Measurements from ENCODE around the gene ZNF816.
"Not testable (repeated sequence)": the region's sequence is repeated elsewhere in the genome, so short reads cannot be mapped to it uniquely, and the experiment has no call there.

The ZNF816 gene

DNA sequence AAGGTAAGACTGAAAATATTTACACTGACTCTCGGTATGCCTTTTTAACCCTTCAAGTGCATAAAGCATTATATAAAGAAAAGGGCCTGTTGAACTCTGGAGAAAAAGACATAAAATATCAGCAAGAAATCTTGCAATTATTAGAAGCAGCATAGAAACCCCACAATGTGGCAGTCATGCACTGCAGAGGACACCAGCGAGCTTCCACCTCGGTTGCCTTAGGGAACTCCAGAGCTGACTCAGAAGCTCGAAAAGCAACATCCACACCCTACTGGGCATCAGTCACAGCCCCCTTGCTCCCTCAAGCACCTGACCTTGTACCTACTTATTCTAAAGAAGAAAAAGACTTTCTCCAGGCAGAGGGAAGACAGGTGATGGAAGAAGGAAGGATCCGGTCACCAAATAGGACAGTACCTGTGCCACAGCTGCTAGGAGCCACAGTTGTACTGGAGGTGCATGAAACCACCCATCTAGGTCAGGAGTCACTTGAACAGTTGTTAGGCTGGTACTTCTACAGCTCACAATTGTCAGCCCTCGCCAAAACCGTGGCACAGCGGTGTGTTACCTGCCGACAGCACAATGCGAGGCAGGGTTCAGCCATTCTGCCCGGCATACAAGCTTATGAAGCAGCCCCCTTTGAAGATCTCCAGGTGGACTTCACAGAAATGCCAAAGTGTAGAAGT lies 2.9 kb downstream of the ZNF816 start:
- FAIRE-seq = no peak

DNA sequence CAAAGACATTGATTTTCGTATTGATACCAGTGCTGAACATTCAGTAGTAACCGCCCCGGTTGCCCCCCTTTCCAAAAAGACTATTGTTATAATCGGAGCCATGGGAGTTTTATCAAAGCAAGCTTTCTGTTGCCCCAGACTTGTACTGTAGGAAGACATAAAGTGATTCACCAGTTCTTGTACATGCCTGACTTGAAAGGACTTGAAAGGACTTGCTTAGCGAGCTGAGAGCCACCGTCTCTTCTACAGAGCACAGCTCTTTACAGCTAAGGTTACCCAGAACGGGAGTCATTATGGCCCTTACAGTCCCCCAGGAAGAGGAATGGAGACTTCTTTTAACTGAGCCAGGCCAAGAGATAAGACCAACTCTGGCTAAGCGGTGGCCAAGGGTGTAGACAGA lies 5.1 kb downstream of the ZNF816 start:
- FAIRE-seq = no peak

DNA sequence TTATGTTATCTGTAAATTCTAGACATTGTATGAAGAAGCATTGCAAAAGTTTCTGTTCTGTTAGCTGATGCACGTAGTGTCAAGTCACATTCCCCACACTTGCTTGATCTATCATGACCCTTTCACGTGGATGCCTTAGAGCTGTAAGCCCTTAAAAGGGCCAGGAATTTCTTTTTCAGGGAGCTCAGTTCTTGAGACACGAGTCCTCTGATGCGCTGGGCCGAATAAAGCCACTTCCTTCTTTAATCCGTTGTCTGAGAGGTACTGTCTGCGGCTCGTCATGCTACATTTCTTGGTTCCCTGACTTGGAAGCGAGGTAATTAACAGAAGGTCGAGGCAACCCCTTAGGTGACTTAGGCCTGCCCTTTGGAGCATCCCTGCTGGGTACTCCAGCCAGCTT lies 5.8 kb downstream of the ZNF816 start:
- FAIRE-seq = no peak

DNA sequence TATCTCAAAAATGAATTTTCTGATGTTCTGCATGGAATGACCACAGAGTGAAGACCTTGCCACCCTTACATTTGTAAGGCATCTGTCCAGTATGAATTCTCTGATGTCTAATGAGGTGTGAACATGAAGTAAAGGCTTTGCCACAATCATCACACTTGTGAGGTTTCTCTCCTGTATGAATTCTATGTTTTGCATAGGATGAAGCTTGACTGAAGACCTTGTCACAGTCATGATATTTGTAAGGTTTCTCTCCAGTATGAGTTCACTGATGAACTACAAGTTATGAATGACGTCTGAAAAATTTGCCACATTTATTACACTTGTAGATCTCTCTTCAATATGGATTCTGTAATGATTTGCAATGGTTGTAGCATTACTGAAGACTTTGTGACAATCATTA lies 13.3 kb downstream of the ZNF816 start:
- FAIRE-seq = no peak

DNA sequence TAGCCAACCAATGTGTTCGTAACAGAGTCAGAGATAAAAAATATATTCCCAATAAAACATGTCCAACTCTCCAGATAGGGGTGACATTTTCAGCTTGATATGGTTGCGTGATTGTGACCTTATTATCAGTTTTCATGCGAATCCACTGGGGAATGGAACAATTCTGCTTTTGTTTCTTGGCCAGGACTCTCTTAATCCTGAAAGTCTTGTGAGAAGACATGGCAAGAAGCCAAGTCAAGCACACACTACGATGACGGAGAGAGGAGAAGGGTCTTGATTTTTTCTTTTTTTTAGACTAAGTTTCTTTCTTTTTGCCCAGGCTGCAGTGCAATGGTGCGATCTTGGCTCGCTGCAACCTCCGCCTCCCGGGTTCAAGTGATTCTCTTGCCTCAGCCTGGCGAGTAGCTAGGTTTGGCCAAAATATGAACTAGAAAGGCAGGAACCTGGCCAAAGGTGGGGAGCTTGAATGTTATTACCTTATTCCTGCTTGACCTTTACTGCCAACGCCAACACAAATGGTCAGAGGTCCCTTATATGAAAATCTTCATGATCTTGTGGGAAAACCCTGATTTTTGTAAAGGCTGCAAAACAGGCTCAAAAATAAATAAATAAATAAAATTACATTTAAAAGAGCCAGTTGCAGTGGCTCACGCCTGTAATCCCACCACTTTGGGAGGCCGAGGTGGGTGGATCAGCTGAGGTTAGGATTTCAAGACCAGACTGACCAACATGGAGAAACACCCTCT lies 14.5 kb downstream of the ZNF816 start:
- FAIRE-seq = no peak

DNA sequence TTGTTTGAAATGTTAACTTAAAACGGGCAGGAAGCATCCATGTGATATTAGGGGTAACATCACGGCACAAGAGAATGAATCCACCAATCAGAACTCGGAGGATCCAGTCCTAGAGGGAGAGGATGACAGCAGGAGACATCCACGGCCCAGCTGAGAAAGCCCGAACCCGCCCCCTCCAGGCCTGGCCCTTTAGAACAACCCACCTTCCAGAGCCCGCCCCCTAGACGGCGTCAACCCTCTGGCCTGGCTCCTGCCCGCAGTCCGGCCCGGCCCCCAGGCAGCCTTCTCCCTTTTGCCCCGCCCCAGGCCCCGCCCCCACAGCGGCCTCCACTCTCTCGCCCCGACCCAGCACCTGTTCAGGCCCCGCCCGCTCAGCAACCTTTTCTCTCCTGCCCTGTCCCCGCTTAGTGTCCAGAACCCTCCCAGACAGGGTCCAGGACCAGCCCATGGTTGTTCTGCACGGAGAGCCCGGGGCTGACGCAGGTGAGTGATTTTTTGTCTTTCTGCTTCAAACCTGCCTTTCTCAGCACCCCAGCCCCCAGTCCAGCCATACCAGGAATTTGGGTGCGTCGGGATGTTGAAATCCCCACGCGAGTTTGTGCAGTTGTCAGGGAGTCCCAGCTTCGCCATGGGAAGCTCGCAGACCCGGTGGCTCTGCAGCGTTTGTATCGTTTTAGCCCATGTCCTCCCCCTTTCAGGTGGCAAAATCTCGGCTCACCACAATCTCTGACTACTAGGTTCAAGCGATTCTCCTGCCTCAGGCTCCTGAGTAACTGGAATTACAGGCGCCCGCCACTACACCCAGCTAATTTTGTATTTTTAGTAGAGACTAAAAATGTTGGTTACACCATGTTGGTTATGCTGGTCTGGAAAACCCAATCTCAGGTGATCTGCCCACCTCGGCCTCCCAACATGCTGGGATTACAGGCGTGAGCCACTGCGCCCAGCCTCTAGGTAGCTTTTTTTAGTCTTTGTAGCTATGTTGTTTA lies 16.1 kb downstream of the ZNF816 start:
- FAIRE-seq = no peak

DNA sequence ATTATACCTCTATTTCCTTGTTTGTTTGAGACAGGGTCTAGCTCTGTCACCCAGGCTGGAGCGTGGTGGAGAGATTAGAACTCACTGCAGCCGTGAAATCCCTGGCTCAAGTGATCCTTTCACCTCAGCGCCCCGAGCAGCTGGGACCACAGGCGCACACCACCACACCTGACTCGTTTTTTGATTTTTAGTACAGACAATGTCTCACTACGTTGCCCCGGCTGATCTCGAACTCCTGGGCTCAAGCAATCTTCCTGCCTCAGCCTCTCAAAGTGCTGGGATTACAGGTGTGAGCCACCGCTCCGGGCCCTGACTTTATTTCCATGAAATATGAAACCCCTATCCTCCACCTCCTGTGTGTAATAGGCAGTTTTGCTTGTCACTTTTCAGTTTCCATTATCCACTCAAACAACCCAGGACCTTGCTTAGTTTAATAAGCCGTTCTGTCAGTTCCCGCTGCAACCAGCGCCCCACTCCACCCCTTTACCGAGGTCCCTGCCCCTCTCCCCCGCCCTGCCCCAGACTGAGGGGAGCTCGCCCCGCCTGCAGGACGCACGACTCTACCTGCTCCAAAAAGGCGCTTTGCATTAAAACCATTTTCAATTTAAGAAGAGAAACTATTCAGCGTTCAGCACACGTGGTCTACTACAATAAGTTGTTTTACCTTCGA lies 16.9 kb downstream of the ZNF816 start:
- no peak for FAIRE-seq

DNA sequence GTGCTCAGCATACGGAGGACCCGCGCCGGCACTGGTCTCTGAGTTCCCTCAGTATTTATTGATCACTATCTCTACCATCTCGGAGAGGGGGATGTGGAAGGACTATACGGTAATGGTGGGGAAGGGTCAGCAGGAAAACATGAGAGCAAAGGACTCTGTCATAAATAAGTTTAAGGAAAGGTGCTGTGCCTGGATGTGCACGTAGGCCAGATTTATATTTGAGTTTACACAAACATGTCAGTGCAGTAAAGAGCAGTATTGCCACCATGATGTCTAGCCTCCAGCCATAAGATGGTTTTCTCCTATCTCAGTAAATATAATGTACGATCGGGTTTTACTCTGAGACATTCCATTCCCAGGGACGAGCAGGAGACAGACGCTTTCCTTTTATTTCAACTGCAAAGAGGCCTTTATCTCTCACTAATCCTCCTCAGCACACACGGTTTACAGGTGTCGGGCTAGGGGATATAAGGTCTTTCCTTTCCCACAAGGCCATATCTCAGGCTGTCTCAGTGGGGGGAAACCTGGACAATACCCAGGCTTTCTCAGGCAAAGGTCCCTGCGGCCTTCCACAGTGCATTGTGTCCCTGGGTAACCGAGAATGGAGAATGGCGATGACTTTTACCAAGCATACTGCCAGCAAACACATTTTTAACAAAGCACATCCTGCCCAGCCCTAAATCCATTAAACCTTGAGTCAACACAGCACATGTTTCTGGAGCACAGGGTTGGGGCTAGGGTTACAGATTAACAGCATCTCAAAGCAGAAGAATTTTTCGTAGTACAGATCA lies 17.8 kb downstream of the ZNF816 start:
- FAIRE-seq = not testable (repeated sequence)

DNA sequence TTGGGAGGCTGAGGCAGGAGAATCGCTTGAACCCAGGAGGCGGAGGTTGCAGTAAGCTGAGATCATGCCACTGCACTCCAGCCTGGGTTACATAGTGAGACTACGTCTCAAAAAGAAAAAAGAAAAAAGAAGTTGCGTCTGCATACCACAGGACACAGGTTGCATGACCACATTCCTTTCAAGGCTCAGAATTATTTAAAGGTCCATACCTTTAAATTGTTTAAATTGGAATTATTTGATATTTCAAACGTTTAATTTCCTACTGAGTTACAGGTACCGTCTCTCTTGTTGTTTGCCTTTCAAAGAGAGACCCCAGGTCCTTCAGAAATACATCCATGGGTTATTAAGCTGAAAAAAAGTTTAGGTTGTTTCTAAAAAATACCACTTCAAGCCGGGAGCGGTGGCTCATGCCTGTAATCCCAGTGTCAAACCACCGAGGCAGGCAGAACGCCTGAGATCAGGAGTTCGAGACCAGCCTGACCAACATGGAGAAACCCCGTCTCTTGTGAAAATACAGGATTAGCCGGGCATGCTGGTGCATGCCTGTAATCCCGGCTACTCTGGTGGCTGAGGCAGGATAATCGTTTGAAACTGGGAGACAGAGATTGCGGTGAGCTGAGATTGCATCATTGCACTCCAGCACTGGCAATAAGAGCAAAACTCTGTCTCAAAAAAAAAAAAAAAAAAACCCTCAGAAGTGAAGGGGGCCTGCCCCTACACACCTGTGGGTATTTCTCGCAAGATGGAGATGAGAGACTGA lies 18.6 kb downstream of the ZNF816 start:
- no peak for FAIRE-seq

DNA sequence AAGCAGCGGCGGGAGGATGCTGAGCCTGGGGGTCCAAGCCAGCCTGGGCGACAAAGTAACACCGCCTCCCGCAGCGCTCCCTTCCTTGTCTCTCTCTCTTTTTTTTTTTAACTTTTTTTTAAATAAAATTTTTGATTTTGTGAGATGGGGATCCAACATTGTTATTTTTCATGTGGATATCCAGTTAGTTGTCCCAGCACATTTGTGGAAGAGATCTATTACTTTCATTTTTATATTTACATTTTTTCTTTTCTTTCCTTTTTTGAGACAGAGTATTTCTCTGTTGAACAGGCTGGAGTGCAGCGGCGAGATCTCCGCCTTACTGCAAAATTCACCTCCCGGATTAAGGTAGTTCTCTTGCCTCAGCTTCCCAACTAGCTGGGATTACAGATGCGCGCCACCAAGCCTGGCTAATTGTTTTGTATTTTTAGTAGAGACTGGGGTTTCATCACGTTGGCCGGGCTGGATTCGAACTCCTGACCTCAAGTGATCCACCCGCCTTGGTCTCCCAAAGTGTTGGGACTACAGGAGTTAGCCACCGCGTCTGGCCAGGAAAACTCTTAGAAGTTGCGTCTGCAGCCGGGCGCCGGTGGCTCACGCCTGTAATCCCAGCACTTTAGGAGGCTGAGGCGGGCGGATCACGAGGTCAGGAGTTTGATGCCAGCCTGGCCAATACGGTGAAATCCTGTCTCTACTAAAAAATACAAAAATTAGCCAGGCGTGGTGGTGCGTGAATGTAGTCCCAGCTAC lies 19.4 kb downstream of the ZNF816 start:
- no peak for FAIRE-seq

DNA sequence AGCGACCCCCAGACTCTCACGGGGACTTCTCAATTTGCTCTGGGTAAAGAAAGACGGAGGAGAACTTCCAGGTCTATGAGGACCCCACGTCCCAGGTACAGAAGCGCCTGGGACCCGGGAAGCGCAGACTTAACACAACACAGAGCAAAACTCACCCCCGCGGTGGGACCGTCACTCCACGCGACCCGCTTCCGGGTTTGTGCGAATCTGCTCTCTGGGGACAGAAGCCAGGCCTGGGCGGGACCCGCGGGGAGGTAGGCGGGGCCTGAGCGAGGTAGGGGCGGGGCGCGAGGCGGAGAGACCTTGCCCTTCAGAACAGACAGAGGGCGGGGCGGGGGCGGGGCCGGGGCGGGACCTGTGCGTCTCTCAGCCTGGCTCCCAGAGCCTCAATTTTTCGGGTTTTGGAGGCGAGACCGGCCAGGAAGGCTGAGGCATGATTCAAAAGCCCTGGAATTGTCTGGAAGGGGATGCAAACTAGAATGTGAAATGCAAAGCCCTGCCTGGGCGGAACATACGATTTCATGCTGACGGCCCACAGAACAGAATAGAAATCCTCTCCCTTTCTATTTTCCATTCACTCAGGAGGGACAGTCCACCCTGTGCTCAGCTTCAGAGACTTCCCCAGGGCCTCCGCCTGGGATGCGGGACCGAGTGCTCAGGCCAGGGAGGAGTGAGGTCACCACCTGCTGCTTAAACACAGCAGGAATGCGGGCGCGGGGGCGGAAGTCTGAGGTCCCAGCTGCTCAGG lies 20.1 kb downstream of the ZNF816 start:
- FAIRE-seq = no peak

DNA sequence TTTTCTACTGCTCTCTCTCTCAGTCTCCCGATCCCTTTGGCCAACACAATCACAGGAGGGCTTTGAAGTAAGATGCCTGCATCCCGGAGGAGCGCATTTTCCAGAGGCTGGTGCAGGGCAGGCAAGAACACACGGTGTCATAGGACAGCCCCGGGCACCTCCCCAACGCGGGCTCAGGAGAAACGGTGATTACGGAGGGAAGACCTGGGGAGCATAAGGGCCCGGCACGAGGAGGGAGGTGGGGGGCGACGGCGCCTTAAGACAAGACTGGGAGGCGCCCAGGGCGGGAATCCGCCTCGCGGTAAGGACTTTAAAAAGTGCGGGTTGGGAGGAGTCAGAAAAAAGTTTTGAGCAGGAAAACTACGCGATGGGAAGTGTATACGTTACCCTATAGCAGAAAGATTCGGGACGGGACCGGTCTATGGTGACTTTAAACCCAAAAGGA lies 20.7 kb downstream of the ZNF816 start:
- FAIRE-seq = no peak

DNA sequence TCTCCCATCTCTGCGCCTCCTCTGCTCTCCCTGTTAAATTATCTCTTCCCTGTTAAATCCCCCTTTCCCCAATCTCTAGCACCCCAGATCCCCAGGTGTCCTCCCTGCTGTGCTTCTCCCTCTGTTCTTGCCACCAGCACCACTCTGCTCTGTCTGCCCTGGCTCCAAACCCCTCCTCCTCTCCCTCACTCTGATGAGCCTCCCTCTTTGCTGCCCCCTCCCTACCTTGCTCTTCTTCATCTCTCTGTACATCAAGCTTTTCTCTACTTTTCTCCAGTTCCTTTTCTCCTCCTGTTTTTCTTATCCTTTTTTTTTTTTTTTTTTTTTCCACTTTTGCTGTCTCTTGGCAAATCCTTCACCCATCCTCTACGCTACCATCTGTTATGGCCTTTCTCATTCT lies 21.2 kb downstream of the ZNF816 start:
- FAIRE-seq = not testable (repeated sequence)

DNA sequence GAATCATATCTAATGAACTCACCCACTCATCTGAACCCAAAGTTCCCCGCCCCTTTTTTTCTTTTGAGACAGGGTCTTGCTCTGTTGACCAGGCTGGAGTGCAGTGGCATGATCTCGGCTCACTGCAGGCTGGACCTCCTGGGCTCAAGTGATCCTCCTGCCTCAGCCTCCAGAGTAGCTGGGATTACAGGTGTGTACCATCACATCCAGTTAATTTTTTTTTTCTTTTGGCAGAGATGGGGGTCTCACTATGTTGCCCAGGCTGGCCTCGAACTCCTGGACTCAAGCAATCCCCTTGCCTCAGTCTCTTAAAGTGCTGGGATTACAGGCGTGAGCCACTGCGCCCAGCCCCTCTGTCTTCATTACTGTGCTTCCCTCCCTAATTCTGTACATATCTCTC lies 21.8 kb downstream of the ZNF816 start:
- not testable (repeated sequence) for FAIRE-seq

DNA sequence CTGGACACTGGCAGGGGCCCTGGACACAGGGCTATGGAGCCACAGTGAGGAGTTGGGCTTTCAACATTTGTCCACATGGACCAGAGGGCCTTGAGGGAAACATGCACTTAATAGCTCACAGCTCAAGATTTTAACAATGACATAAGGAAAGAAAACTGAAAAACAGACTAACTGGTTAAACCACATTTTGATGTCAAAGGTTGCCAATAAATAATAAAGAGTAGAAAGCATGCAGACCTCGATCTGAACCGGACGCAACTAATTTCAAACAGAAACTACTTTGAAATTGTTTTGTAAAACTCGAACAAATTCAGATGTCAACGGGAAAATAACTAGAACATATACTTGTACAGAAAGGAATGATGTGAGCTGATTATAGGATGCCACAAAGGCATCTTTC lies 23.9 kb downstream of the ZNF816 start:
- FAIRE-seq = no peak

DNA sequence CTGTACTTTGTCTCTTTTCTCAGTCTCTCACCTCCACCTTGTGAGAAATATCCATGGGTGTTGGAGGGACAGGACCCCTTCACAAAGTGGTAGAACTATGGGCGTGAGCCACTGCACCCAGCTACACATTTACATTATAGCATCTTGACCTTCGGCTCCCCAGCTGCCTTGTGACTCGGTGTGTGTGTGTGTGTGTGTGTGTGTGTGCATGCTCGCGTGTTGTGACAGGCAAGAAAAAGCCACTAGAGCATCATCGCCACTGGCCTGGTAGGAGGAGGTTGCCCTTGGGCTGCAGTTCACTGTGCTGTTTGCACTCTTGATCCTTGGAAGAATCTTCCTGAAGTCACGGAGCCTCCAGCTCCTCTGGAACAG lies 25.7 kb downstream of the ZNF816 start:
- FAIRE-seq = no peak

DNA sequence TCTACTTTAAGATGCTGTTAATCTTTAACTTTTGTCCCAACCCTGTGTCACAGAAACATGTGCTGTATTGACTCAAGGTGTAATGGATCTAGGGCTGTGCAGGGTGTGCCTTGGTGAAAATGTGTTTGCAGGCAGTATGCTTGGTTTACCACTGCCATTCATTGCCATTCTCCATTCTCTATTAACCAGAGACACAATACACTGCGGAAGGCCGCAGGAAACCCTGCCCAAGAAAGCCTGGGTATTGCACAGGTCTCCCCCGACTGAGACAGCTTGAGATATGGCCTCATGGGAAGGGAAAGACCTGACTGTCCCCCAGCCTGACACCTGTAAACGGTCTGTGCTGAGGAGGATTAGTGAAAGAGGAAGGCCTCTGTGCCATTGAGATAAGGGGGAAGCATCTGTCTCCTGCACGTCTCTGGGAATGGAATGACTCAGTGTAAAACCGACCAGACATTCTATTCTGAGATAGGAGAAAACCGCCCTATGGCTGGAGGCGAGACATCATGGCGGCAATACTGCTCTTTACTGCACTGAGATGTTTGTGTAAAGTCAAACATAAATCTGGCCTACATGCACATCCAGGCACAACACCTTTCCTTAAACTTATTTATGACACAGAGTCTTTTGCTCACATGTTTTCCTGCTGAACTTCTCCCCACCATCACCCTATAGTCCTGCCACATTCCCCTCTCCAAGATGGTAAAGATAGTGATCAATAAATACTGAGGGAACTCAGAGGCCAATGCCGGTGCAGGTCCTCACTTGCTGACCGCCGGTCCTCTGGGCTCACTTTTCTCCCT lies 26.3 kb downstream of the ZNF816 start:
- FAIRE-seq = no peak

DNA sequence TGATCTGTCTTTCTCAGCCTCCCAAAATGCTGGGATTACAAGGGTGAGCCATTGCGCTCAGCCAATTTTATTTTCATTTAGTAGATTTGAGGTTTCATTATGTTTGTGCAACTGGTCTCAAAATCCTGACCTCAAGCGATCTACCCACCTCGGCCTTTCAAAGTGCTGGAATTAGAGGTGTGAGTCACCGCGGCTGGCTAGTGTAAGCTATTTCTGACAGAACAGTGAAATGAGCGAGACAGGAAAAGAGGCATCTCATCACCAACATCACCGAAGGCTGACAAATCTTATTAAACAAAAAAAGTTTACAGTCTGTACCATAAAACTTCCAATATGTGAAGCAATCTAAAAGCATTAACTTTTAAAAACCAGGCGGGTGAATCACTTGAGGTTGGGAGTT lies 27.2 kb downstream of the ZNF816 start:
- no peak for FAIRE-seq

DNA sequence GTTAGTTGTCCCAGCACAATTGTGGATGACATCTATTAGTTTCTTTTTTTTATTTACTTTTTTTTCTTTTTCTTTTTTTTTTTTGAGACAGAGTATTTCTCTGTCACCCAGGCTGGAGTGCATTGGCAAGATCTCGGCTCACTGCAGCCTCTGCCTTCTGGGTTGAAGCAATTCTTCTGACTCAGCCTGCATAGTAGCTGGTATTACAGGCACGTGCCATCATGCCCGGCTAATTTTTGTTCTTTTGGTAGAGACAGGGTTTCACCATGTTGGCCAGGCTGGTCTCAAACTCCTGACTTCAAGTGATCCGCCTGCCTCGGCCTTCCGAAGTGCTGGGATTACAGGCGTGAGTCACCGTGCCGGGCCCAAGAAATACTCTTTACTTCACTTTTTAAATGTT lies 38.0 kb downstream of the ZNF816 start:
- not testable (repeated sequence) for FAIRE-seq
